Dendritic cell treated with granulocyte-macrophage colony-stimulating factor and Interleukin-4, amounts not matched to agents 40 ng/mL and 50 ng/mL, for 4 days (primary cell): ENCODE data around the gene GLIS2.

Source experiments
- H3K27ac Mint-ChIP-seq: one replicate; pipeline ENCODE4 v1.8.0; 2022; ENCODE audit warnings: mild to moderate bottlenecking, mixed read lengths
- H3K27me3 Mint-ChIP-seq: one replicate; pipeline ENCODE4 v1.8.0; 2022; ENCODE audit warnings: mild to moderate bottlenecking, mixed read lengths
- H3K36me3 Mint-ChIP-seq: one replicate; pipeline ENCODE4 v1.8.0; 2022; ENCODE audit warnings: low read depth, mixed read lengths
- H3K4me1 Mint-ChIP-seq: one replicate; pipeline ENCODE4 v1.8.0; 2022; ENCODE audit warnings: low read depth, mixed read lengths
- H3K4me3 Mint-ChIP-seq: one replicate; pipeline ENCODE4 v1.8.0; 2022; ENCODE audit warnings: mild to moderate bottlenecking, moderate library complexity, mixed read lengths
- H3K9me3 Mint-ChIP-seq: one replicate; pipeline ENCODE4 v1.8.0; 2022; ENCODE audit warnings: mixed read lengths
- intact Hi-C: fragments of 100-400 bp; cut with micrococcal nuclease; formaldehyde crosslinking; loops from one replicate; pipeline ENCODE4 v1.15.0; 2022

Gene GLIS2

DNA sequence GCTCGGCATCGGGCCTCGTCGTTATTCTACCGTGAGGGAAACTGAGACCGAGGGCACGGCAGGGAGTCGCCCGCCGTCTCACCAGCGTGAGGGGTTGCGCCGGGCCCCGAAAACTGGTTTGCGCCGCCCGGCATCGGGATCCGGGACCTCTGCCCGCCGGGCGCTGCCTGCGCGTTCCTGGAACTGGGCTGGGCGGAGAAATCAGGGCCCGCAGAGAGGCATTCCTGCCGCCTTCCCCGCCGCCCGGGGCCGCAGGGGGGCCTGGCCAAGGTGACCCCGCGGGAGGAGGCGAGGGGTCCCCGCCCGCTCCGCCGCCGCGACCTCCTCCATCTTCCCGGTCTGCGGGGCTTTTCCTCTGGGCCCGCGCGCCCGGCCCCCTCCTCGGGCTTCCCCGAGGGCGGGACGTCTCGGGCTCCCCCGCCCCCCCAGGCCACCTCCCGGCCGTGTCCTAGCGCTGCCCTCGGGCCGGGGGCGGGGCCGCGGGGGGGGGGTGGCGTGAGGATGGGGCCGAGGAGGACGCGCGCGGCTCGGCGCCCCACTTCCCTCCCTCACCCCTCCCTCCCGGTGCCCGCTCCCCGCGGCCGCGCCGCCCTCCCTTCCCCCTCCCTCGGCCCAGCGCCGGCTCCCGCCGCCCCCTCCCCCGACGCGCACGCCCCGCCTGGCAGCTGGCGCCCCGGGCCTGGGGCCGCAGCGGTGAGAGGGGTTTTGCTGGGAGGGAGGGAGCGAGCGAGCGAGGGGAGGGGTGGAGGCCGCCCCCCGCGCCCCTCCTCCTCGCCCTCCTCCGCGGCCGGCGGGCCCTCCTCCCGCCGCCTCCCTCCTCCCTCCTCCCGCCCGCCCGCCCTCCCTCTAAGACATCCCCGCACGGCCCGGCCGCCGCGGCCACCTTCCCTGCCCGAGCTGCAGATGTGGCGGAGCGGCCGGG is at the start of gene GLIS2:
TSS of gene GLIS2 (plus strand) at position 882 of the 922 bp plus-strand sequence. CDS start 16,214 bp downstream, outside the sequence.
- intact Hi-C loops, result no loop called here
- peaks cover 71% of the 10 kb centered on the region for H3K27me3 Mint-ChIP-seq
- peak within 1 kb of the TSS; percentile 65 for H3K27ac Mint-ChIP-seq

DNA sequence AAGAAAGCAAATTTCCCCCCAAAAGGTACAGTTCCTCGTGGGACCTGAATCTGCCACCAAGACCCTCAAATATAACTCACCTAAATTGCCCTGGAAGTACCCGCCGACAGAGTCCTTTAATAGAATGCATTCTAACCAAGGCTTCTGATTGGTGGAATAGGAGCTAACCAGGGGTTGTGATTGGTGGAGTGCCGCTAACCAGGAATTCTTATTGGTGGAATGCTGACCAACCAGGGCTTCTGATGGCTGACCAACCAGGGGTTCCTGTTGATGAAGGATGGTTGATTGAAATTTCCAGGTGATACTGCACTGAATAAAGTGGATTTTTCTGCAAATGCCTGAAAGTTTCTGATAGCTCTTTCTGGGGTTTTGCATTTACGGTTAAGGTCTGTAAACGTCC is 49.5 kb upstream of the GLIS2 start:
- Mint-ChIP-seq H3K4me1 (peaks cover 23% of the 10 kb centered on the region), H3K9me3 (no peaks in the 10 kb centered on the region), H3K27me3 (no peaks in the 10 kb centered on the region), H3K27ac (no peak overlapping the region), H3K4me3 (no peak overlapping the region), H3K36me3 (peaks cover 17% of the 10 kb centered on the region)
- intact Hi-C loops, result no loop called here

More for the DNA sequence above, at the start of gene GLIS2:
- peaks cover 32% of the 10 kb centered on the region for H3K4me1 Mint-ChIP-seq
- H3K9me3 Mint-ChIP-seq, result no peaks in the 10 kb centered on the region
- peak within 1 kb of the TSS; percentile 76 for H3K4me3 Mint-ChIP-seq
- no peaks in the 10 kb centered on the region for H3K36me3 Mint-ChIP-seq

DNA sequence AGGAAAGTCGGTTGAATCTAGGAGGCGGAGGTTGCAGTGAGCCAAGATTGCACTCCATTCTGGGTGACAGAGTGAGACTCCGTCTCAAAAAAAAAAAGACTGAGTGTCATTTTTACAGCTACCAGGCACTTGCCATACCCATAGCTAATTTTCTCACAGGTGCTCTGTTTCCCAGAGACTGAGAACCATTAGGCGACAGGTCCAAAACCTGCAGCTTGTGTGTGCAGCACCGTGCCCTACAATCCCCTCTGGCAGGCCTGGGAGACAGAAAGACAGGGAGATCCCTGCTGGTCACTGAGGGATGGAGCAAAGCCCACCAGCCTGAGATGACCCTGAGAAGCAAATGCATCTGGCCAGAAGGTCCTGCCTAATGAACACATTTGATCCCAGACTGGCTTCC is 45.8 kb upstream of the GLIS2 start:
- intact Hi-C loops, result loop anchor here (5.0 kb wide), 2 partner anchors 37 to 57 kb away; no protein-coding TSS in a partner anchor
- Mint-ChIP-seq H3K4me3 (no peak overlapping the region), H3K4me1 (peaks cover 18% of the 10 kb centered on the region), H3K27ac (no peak overlapping the region), H3K36me3 (peaks cover 5% of the 10 kb centered on the region), H3K9me3 (no peaks in the 10 kb centered on the region), H3K27me3 (peaks cover under 1% of the 10 kb centered on the region)

DNA sequence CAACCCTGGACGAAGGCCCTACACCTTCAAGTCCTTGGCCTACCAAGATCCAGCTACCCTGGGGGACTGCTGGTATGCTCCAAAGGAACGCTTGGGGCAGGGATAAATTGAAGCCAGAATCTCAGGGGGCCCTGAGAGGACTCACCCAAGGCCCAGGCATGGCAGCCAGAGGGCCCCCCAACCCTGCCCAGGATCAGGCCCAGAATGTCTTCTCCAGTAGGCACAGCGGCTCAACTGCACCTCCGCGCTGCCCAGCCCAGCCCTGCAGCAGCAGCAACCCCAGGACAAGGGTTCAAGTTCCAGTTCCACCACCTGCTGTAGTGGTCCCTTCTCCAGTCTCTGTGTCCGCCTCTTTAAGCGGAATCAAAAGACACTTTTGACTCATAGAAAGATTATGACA is 45.3 kb upstream of the GLIS2 start:
- intact Hi-C loops, result loop anchor here (5.0 kb wide), 2 partner anchors 37 to 57 kb away; no protein-coding TSS in a partner anchor
- Mint-ChIP-seq H3K36me3 (peaks cover 5% of the 10 kb centered on the region), H3K9me3 (no peaks in the 10 kb centered on the region), H3K27ac (peak overlapping the region; percentile 91), H3K27me3 (peaks cover 2% of the 10 kb centered on the region), H3K4me1 (peaks cover 18% of the 10 kb centered on the region), H3K4me3 (peak overlapping the region; percentile 88)

DNA sequence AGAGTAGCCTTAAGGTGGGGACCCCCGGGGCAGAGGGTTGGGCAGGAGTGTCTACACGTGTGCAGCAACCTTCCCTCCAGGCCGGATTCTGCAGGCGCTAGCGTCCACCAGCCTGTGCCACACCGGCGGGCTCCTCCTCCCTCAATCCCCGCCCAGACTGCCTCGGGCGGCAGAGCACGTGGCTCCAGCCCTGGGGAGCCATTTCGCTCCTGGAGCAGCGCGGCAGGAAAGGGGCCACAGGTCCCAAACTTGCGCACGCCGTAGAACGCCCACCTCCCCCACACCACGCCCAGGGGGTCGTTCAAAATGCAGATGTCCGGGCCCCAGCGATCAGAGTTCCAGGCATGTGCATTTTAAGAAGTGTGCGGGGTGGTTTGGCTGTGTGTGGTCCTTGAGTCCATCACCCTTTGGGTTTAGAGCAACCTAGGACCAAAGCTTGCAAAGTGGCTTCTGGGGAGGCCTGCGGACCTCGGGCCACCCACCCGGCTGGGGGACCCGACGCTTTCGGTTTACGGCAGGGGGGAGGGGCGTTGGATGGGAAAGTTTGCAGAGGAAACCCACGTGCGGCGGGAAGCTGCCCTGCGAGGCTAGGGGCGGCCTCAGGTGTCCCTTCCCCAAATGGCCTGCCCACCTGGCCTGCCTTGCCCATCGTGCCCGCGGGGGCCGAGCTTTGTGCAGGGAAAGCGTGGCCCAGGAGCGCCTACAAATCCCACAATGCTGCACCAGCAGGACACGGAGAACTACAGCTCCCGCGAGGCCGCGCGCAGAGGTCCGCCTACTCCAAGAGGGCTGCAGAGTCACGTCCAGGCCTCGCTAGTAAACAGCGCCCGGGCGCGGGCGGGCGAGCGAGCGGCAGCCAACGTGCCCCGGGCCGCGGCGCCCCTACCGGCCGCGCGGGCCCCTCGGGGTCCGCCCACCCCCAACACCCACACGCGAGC is 44.4 kb upstream of the GLIS2 start:
- H3K4me3 Mint-ChIP-seq, result peak overlapping the region; percentile 88
- no peaks in the 10 kb centered on the region for H3K9me3 Mint-ChIP-seq
- H3K27me3 Mint-ChIP-seq, result peaks cover 4% of the 10 kb centered on the region
- peak overlapping the region; percentile 91 for H3K27ac Mint-ChIP-seq
- H3K4me1 Mint-ChIP-seq, result peaks cover 18% of the 10 kb centered on the region
- intact Hi-C loops, result loop anchor here (1.0 to 5.0 kb wide), 3 partner anchors 17 to 56 kb away; no protein-coding TSS in a partner anchor
- peaks cover 5% of the 10 kb centered on the region for H3K36me3 Mint-ChIP-seq

- Mint-ChIP-seq H3K27ac (peak overlapping the region; percentile 91), H3K36me3 (peaks cover 5% of the 10 kb centered on the region), H3K4me1 (peaks cover 18% of the 10 kb centered on the region), H3K9me3 (no peaks in the 10 kb centered on the region), H3K27me3 (peaks cover 4% of the 10 kb centered on the region), H3K4me3 (peak overlapping the region; percentile 88)
- intact Hi-C loops, result loop anchor here (5.0 kb wide), 2 partner anchors 35 to 55 kb away; no protein-coding TSS in a partner anchor
Measured at GRCh38 chr16:4272114-4272956, 43.5 kb upstream of the GLIS2 start.

DNA sequence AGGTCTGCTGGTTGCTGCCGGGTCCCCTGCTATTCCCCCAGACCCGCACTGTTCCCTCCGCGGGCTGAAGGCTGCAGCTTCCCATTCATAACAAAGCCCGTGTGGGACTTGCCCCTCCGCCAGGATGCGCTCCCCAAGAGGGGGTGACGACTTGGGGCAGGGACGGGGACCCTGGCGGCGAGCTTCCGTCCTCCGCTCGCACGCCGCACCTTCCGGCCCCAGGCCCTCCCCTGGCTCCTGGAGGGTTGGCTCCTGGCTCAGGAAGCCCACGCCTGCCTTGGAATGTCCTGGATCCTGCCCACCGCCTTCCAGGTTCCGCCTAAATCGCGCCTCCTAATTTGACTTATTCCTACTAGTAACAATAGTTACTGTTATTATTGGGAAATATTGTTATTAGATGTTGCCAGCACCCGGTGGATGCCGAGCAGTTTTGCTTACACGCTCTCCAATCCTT is 42.0 kb upstream of the GLIS2 start:
- H3K36me3 Mint-ChIP-seq, result peaks cover 5% of the 10 kb centered on the region
- H3K4me3 Mint-ChIP-seq, result peak overlapping the region; percentile 88
- H3K27me3 Mint-ChIP-seq, result peaks cover 4% of the 10 kb centered on the region
- peaks cover 18% of the 10 kb centered on the region for H3K4me1 Mint-ChIP-seq
- no peaks in the 10 kb centered on the region for H3K9me3 Mint-ChIP-seq
- intact Hi-C loops, result loop anchor here (5.0 kb wide), 2 partner anchors 33 to 53 kb away; no protein-coding TSS in a partner anchor
- H3K27ac Mint-ChIP-seq, result peak overlapping the region; percentile 91

DNA sequence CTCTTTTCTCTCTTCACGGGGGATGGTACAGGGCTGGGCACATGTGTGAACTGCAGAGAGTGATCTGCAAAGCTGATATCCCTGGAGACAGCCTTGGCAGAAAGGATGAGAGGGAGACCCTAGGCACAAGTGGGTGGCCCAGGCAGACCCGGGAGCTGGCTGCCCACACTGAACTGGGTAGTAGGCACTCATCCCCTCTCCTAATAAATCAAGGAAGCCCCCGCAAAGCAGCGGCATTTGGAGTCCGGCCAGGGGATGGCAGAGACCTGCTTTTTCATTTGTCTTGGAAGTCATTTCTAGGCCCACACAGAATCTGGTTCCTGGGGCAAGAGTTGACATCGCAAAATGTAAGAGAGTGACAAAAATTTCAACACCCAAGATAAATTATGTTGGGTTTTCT is 40.0 kb upstream of the GLIS2 start:
- intact Hi-C loops, result no loop called here
- Mint-ChIP-seq H3K4me3 (no peak overlapping the region), H3K27ac (no peak overlapping the region), H3K9me3 (peaks cover 6% of the 10 kb centered on the region), H3K4me1 (peaks cover 11% of the 10 kb centered on the region), H3K27me3 (peaks cover 5% of the 10 kb centered on the region), H3K36me3 (peaks cover 5% of the 10 kb centered on the region)

DNA sequence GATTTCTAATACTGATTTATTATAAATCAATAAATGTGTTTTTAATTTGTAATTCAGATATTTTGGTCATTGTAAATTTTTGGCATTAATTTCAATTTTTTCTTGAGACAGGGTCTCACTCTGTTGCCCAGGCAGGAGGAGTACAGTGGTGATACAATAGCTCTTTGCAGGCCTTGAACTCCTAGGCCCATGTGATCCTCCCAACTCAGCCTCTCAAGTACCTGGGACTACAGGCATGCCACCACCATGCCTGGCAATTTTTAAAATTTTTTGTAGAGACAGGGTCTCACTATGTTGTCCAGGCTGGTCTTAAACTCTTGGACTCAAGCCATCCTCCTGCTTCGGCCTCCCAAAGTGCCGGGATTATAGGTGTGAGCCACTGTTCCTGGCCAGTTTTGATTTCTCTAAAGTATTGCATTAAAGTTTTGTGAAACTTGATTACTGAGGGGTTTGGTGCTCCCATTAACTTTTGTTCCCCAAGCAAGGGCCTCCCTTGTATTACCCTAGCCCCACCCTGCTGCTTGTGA is 37.8 kb upstream of the GLIS2 start:
- H3K36me3 Mint-ChIP-seq, result no peaks in the 10 kb centered on the region
- H3K4me3 Mint-ChIP-seq, result no peak overlapping the region
- peaks cover 9% of the 10 kb centered on the region for H3K9me3 Mint-ChIP-seq
- H3K4me1 Mint-ChIP-seq, result peaks cover 8% of the 10 kb centered on the region
- H3K27me3 Mint-ChIP-seq, result peaks cover 11% of the 10 kb centered on the region
- intact Hi-C loops, result no loop called here
- H3K27ac Mint-ChIP-seq, result no peak overlapping the region

GRCh38 chr16:4280625-4281024 is 35.2 kb upstream of the GLIS2 start:
- H3K4me3 Mint-ChIP-seq, result no peak overlapping the region
- peaks cover 17% of the 10 kb centered on the region for H3K4me1 Mint-ChIP-seq
- peaks cover 9% of the 10 kb centered on the region for H3K9me3 Mint-ChIP-seq
- H3K36me3 Mint-ChIP-seq, result no peaks in the 10 kb centered on the region
- peaks cover 24% of the 10 kb centered on the region for H3K27me3 Mint-ChIP-seq
- H3K27ac Mint-ChIP-seq, result no peak overlapping the region
- intact Hi-C loops, result no loop called here

- intact Hi-C loops, result no loop called here
- Mint-ChIP-seq H3K27me3 (peaks cover 29% of the 10 kb centered on the region), H3K27ac (peak overlapping the region; percentile 3), H3K9me3 (peaks cover 9% of the 10 kb centered on the region), H3K4me3 (no peak overlapping the region), H3K4me1 (peaks cover 25% of the 10 kb centered on the region), H3K36me3 (no peaks in the 10 kb centered on the region)
Measured at GRCh38 chr16:4283441-4283840, 32.4 kb upstream of the GLIS2 start.

GRCh38 chr16:4283939-4284338 is 31.9 kb upstream of the GLIS2 start:
- intact Hi-C loops, result no loop called here
- Mint-ChIP-seq H3K27me3 (peaks cover 33% of the 10 kb centered on the region), H3K4me3 (no peak overlapping the region), H3K36me3 (no peaks in the 10 kb centered on the region), H3K9me3 (peaks cover 9% of the 10 kb centered on the region), H3K27ac (peak overlapping the region; percentile 3), H3K4me1 (peaks cover 27% of the 10 kb centered on the region)

- Mint-ChIP-seq H3K9me3 (peaks cover 9% of the 10 kb centered on the region), H3K27me3 (peaks cover 33% of the 10 kb centered on the region), H3K4me3 (no peak overlapping the region), H3K27ac (peak overlapping the region; percentile 5), H3K36me3 (no peaks in the 10 kb centered on the region), H3K4me1 (peaks cover 27% of the 10 kb centered on the region)
- intact Hi-C loops, result no loop called here
Measured at GRCh38 chr16:4285167-4285566, 30.7 kb upstream of the GLIS2 start.
